A549 (cell line): Measurements from ENCODE around the gene ANKRD24. TPM values are rescaled to one million over a fixed set of nuclear protein-coding genes. Genes with fewer than 3 reads are reported as not detected.

Experiments used
- ATAC-seq, 2 experiments: fragments of 200-7000 bp in 1 of 2; fragments of >200 bp in 1 of 2; cut with Nextera tagmentation in 1 of 2; cut with Tn5 transposase in 1 of 2; 3 replicates each; pipeline versions ENCODE4 v1.8.0 to v1.9.1; 2018 to 2020; ENCODE audit warnings: mild to moderate bottlenecking in 1 of 2, moderate library complexity in 1 of 2
- CTCF ChIA-PET: fragments of 300-600 bp; sonication (Branson Sonifier 250); formaldehyde crosslinking; extraction: SDS; loops from one replicate; lab custom pipeline; 2021; ENCODE audit warnings: antibody characterized with exemption, inconsistent platforms; lab: Yijun Ruan, JAX
- POLR2A ChIA-PET: fragments of 350-600 bp; formaldehyde crosslinking; extraction: SDS; loops from one replicate; lab custom pipeline; 2021; ENCODE audit warnings: antibody characterized with exemption, inconsistent platforms; lab: Yijun Ruan, JAX
- DNase-seq, 2 experiments: peaks; one replicate each; pipeline versions ENCODE4 v3.0.0 to v3.0.0-alpha.2; 2011 to 2016; ENCODE audit warnings: low read depth in 1 of 2, low spot score in 1 of 2
- FAIRE-seq: peaks from 2 replicates; lab custom pipeline; 2011; peaks lifted over from hg19 to GRCh38; lab: Jason Lieb, UNC
- H3K27ac ChIP-seq, 2 experiments: fragments of >200 bp; sonication (Bioruptor Twin); formaldehyde crosslinking; 3 replicates each; pipeline ENCODE4 v1.5.1; 2016 to 2017
- H3K4me1 ChIP-seq: fragments of >200 bp; sonication (Bioruptor Twin); formaldehyde crosslinking; 3 replicates; pipeline ENCODE4 v1.6.1; 2016
- H3K4me2 ChIP-seq: fragments of >200 bp; sonication (Bioruptor Twin); formaldehyde crosslinking; 3 replicates; pipeline ENCODE4 v1.6.1; 2016
- H3K4me3 ChIP-seq: fragments of >200 bp; sonication (Bioruptor Twin); formaldehyde crosslinking; 3 replicates; pipeline ENCODE4 v1.5.1; 2016
- H3K9me3 ChIP-seq: fragments of >200 bp; sonication (Bioruptor Twin); formaldehyde crosslinking; 3 replicates; pipeline ENCODE4 v1.6.1; 2016
- ATOH8 ChIP-seq: fragments of 250-450 bp; sonication (Bioruptor Pico); IDR thresholded peaks from 2 replicates; pipeline ENCODE4 v1.5.0; 2020; ENCODE audit warnings: low read depth, mild to moderate bottlenecking, moderate library complexity
- CEBPB ChIP-seq, 2 experiments: fragments of >200 bp in 1 of 2; sonication (Bioruptor Twin) in 1 of 2; formaldehyde crosslinking in 1 of 2; IDR thresholded peaks; 2 replicates each; pipeline ENCODE4 v1.6.1; 2012 to 2016
- CHD4 ChIP-seq: fragments of 200-600 bp; sonication (generic); IDR thresholded peaks from 2 replicates; pipeline ENCODE4 v1.6.1; 2016; ENCODE audit warnings: antibody characterized with exemption, mild to moderate bottlenecking, borderline replicate concordance
- EP300 ChIP-seq, 2 experiments: fragments of >200 bp; sonication (Bioruptor Twin); formaldehyde crosslinking; IDR thresholded peaks; 2 replicates in 1 of 2; 3 replicates in 1 of 2; pipeline ENCODE4 v1.6.1; 2016 to 2017
- FOXS1 ChIP-seq: fragments of 250-450 bp; sonication (Bioruptor Pico); IDR thresholded peaks from 2 replicates; pipeline ENCODE4 v1.5.0; 2020; ENCODE audit warnings: mild to moderate bottlenecking, moderate library complexity
- GATA3 ChIP-seq: IDR thresholded peaks from 2 replicates; pipeline ENCODE4 v1.6.1; 2012; ENCODE audit warnings: borderline replicate concordance
- HES2 ChIP-seq: fragments of >200 bp; sonication (Bioruptor Twin); formaldehyde crosslinking; IDR thresholded peaks from 2 replicates; pipeline ENCODE4 v1.6.1; 2016
- HEYL ChIP-seq: fragments of 250-450 bp; sonication (Bioruptor Pico); IDR thresholded peaks from 2 replicates; pipeline ENCODE4 v1.8.0; 2021; ENCODE audit warnings: mild to moderate bottlenecking, moderate library complexity
- HOXB13 ChIP-seq: fragments of 250-450 bp; sonication (Bioruptor Pico); IDR thresholded peaks from 2 replicates; pipeline ENCODE4 v1.5.0; 2020; ENCODE audit warnings: low read depth, mild to moderate bottlenecking, moderate library complexity
- HOXB5 ChIP-seq: fragments of 250-450 bp; sonication (Bioruptor Pico); IDR thresholded peaks from 2 replicates; pipeline ENCODE4 v1.5.0; 2020; ENCODE audit warnings: mild to moderate bottlenecking, moderate library complexity
- JUNB ChIP-seq: fragments of >200 bp; sonication (Bioruptor Twin); formaldehyde crosslinking; IDR thresholded peaks from 2 replicates; pipeline ENCODE4 v1.6.1; 2016
- KDM5A ChIP-seq: fragments of 200-600 bp; sonication (generic); IDR thresholded peaks from 2 replicates; pipeline ENCODE4 v1.6.1; 2016; ENCODE audit warnings: antibody characterized with exemption, mild to moderate bottlenecking
- MAZ ChIP-seq: fragments of 150-350 bp; IDR thresholded peaks from 2 replicates; pipeline ENCODE4 v1.6.1; 2014; ENCODE audit warnings: antibody characterized with exemption, low read depth, low read length, borderline replicate concordance
- MYC ChIP-seq: IDR thresholded peaks from 2 replicates; pipeline ENCODE4 v1.6.1; 2012; ENCODE audit warnings: mild to moderate bottlenecking, inconsistent platforms, low read length, improper control_type of control experiment, borderline replicate concordance
- NR3C1 ChIP-seq: fragments of >200 bp; sonication (Bioruptor Twin); formaldehyde crosslinking; IDR thresholded peaks from 3 replicates; pipeline ENCODE4 v1.6.1; 2017
- PBX3 ChIP-seq: IDR thresholded peaks from 2 replicates; pipeline ENCODE4 v1.6.1; 2012
- PHF8 ChIP-seq: fragments of 200-600 bp; sonication (generic); IDR thresholded peaks from 2 replicates; pipeline ENCODE4 v1.6.1; 2016; ENCODE audit warnings: low read depth, mild to moderate bottlenecking, antibody characterized with exemption, moderate library complexity, borderline replicate concordance
- RAD21 ChIP-seq, 2 experiments: fragments of >200 bp in 1 of 2; sonication (Bioruptor Twin) in 1 of 2; formaldehyde crosslinking in 1 of 2; IDR thresholded peaks in 1 of 2; conservative IDR thresholded peaks in 1 of 2; 2 replicates in 1 of 2; 3 replicates in 1 of 2; pipeline ENCODE4 v1.6.1; 2012 to 2018; ENCODE audit warnings: inconsistent platforms in 1 of 2
- REST ChIP-seq: fragments of 200-600 bp; sonication (generic); IDR thresholded peaks from 2 replicates; pipeline ENCODE4 v1.6.1; 2016; ENCODE audit warnings: antibody characterized with exemption, mild to moderate bottlenecking, moderate library complexity
- RNF2 ChIP-seq: fragments of 200-600 bp; sonication (generic); IDR thresholded peaks from 2 replicates; pipeline ENCODE4 v1.6.1; 2016; ENCODE audit warnings: low read depth, mild to moderate bottlenecking, antibody characterized with exemption, moderate library complexity, borderline replicate concordance
- SMC3 ChIP-seq: fragments of >200 bp; sonication (Bioruptor Twin); formaldehyde crosslinking; IDR thresholded peaks from 3 replicates; pipeline ENCODE4 v1.6.1; 2018; ENCODE audit warnings: inconsistent platforms
- TFCP2L1 ChIP-seq: fragments of 250-450 bp; sonication (Bioruptor Pico); IDR thresholded peaks from 2 replicates; pipeline ENCODE4 v1.5.0; 2021; ENCODE audit warnings: mild to moderate bottlenecking
- ZFP36 ChIP-seq: fragments of 450-650 bp; IDR thresholded peaks from 2 replicates; pipeline ENCODE4 v1.6.1; 2014; ENCODE audit warnings: borderline replicate concordance; ENCODE audit not compliant: partially characterized antibody
- ZSCAN20 ChIP-seq: fragments of 250-450 bp; sonication (Bioruptor Pico); IDR thresholded peaks from 2 replicates; pipeline ENCODE4 v1.8.0; 2022; ENCODE audit warnings: mild to moderate bottlenecking, moderate library complexity
- WGBS: methylation state at CpG from one replicate; pipeline ENCODE4 v1.1.6; 2017; ENCODE audit errors: missing lambda C conversion rate; 5-methylcytosine and 5-hydroxymethylcytosine counted together
- polyA plus RNA-seq, 4 experiments: library from polyadenylated mRNA; depleted of rRNA in 3 of 4; stranded (reverse); fragments of >200 nt; fragmentation: RNase III in 1 of 4; extraction: RNeasy Plus Mini Kit Qiagen cat#74134 plus additional on column Dnase treatment in 1 of 4; gene quantifications; 2 replicates in 3 of 4; 3 replicates in 1 of 4; pipeline ENCODE4 v1.2.3, GENCODE V29; 2011 to 2017
- TF ChIP-seq, protein P1 (sequence below): IDR thresholded peaks from 2 replicates; pipeline ENCODE4 v1.6.1; 2012; ENCODE audit warnings: low read depth, borderline replicate concordance

Gene ANKRD24
- polyA plus RNA-seq, 2 of the 4 experiments (the other 2 are of a cell fraction), result 0.28 to 0.36 TPM

- peak; percentile 86 to 87 for ATAC-seq
- no peak for TF ChIP-seq MAZ
- peak; percentile 97 for TF ChIP-seq REST
- 2% methylated on average over 9 of the region's 45 CpGs for WGBS
- Histone ChIP-seq H3K27ac (no peak overlapping the region), H3K4me1 (peaks cover 8% of the 10 kb centered on the region; the same call in 2 of the 3 replicates), H3K4me3 (no peak overlapping the region), H3K9me3 (no peaks in the 10 kb centered on the region), H3K4me2 (peak overlapping the region; percentile 55)
- FAIRE-seq, result no peak
- CTCF ChIA-PET, result interaction anchor here (0.6 to 1.0 kb wide), 2 partner anchors 8 to 106 kb away, joined by 3 to 4 read pairs; no protein-coding TSS in a partner anchor
- POLR2A ChIA-PET, result no interaction called here
- DNase-seq, result peak in 1 of 2 experiments; percentile 17
Measured at GRCh38 chr19:4172861-4173473, 9.5 kb upstream of the ANKRD24 start.

DNA sequence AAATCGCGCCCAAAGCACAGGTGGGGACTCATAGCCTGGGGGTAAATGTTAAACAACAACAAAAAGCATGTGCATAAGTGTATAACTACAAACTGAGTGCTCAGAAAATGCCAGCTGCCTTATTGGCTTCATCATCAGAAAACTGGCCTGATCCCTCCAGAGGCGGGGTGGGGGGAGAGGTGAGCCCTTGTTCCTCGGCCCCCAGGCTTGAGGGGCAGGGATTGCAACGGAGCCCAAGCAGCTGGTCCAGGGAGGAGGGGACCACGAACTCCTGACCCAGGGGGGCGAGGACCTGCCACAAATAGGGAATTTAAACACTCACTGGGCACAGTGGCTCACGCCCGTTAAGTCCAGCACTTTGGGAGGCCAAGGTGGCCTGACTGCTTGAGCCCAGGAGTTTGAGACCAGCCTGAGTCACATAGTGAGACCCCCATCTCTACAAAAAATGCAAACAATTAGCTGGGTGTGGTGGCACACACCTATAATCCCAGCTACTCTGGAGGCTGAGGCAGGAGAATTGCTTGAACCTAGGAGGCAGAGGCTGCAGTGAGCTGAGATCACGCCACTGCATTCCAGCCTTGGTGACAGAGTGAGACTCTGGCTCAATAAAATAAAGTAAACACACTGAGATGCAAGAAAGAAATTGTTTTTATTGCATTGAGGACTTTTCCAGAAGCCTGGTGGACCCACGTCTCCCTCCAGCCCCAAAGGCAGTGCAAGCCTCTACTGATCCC lies 8.8 kb upstream of the ANKRD24 start:
- no peaks in the 10 kb centered on the region for H3K9me3 ChIP-seq
- ATAC-seq (peak in 1 of 2 experiments; percentile 23; a peak in 2 of 6 replicates), FAIRE-seq (no peak), DNase-seq (no peak)
- 50% methylated on average over 7 of the region's 11 CpGs for WGBS
- H3K4me2 ChIP-seq, result peak overlapping the region; percentile 55
- ChIA-PET CTCF (interaction anchor here (0.9 to 1.0 kb wide), 2 partner anchors 8 to 34 kb away, joined by 3 read pairs; no protein-coding TSS in a partner anchor), POLR2A (no interaction called here)
- peaks cover 8% of the 10 kb centered on the region; the same call in 2 of the 3 replicates for H3K4me1 ChIP-seq
- H3K27ac ChIP-seq, result no peak overlapping the region
- TF ChIP-seq CHD4 (no peak), HOXB5 (no peak), CEBPB (IDR thresholded peaks at IDR 0.05) (no peak), KDM5A (no peak), RAD21 (conservative IDR thresholded peaks at IDR 0.05 in 1 of 2, IDR thresholded peaks at IDR 0.05 in 1 of 2) (no peak), MYC (no peak), JUNB (no peak), RNF2 (no peak), SMC3 (no peak), ZFP36 (no peak), GATA3 (no peak), HEYL (CRISPR knock-in tag) (no peak), PHF8 (no peak)
- no peak overlapping the region for H3K4me3 ChIP-seq

- peak in 1 of 2 experiments; percentile 9; a peak in 1 of 6 replicates for ATAC-seq
- no peak for FAIRE-seq
- no peak overlapping the region for H3K4me3 ChIP-seq
- POLR2A ChIA-PET, result interaction anchor here (0.5 kb wide), 1 partner anchor 108 kb away, joined by 4 read pairs; no protein-coding TSS in a partner anchor
- H3K4me2 ChIP-seq, result no peak overlapping the region
- no peak for DNase-seq
- TF ChIP-seq TFCP2L1 (CRISPR knock-in tag) (no peak), SMC3 (no peak), FOXS1 (CRISPR knock-in tag) (no peak), ZSCAN20 (CRISPR knock-in tag) (no peak), NR3C1 (no peak), HES2 (no peak), JUNB (no peak), ATOH8 (no peak), EP300 (IDR thresholded peaks at IDR 0.05) (no peak), HOXB13 (CRISPR knock-in tag) (no peak), PBX3 (no peak)
- TF ChIP-seq, protein P1, sequence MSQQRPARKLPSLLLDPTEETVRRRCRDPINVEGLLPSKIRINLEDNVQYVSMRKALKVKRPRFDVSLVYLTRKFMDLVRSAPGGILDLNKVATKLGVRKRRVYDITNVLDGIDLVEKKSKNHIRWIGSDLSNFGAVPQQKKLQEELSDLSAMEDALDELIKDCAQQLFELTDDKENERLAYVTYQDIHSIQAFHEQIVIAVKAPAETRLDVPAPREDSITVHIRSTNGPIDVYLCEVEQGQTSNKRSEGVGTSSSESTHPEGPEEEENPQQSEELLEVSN, result no peak
- TF ChIP-seq, all 56 proteins: peak for 0
- CTCF ChIA-PET, result interaction anchor here (0.9 to 1.0 kb wide), 2 partner anchors 9 to 33 kb away, joined by 3 read pairs; no protein-coding TSS in a partner anchor
- H3K27ac ChIP-seq, result no peak overlapping the region
- WGBS, result 30% methylated on average over 5 of the region's 21 CpGs
- H3K4me1 ChIP-seq, result peaks cover 8% of the 10 kb centered on the region; the same call in 2 of the 3 replicates
- H3K9me3 ChIP-seq, result no peaks in the 10 kb centered on the region
Measured at GRCh38 chr19:4174213-4174894, 8.1 kb upstream of the ANKRD24 start.
